Left hindlimb (tissue), 1 donor: ENCODE data around the gene EPHB1.

Source experiments
- DNase-seq: peaks from one replicate; pipeline ENCODE4 v3.0.0-alpha.2; 2018

EPHB1 gene

DNA sequence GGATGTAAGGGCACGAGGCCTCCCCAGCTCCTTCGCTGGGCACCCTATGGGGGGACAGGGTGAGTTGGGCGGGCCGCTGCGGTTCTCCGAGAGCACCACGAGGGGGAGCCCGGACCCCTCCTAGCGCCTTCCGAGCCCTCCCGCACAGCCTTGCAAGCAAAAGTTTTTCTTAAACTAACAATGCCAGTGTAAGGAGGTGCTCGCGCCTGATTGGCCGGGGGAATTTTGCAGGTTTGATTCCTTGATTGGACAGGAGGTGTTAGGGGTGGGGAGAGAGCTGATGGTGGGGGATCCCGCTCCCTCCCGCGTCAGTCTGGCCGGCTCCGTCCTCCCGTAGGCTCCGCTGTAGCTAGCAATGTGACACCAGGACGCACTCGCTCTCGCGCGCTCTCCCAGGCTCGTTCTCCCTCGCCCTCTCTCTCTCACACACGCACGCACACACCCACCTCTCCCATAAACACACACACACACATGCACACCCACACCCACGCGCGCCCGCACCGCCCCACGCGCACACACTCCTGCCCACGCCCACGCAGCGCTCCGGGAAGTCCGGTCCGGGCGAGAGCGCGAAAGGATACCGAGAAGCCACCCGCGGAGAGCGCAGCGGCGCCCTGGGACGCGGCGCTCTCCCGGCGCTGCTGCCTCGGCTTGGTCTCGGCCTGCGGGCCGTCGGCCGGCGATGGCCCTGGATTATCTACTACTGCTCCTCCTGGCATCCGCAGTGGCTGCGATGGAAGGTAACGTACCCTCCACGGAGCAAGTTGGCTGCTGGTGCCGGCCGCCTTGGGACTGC is at the start of gene EPHB1:
Gene EPHB1 (plus strand): TSS at position 311 of the 796 bp plus-strand sequence.
- DNase-seq, result peak; percentile 93

DNA sequence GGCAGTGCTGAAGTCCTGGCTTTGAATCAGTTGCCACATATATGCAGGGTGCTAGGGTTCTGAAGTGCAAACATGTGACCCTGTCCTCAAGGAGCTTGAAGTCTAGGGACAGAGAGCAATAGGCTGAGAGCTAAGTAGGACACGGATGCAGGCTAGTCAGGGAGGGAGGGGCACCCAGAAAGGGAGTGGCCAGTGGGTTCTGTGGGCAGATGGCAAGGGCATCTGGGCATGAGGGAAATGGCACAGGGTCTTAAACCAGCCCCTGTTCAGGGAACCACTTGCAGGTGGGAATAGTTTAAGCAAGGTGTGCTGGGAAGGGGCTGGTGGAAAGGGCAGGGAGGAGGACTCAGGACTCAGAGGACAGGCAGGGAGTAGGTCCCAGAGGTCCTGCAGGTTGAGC is 46.4 kb upstream of the EPHB1 start:
- no peak for DNase-seq

- no peak for DNase-seq
Measured at GRCh38 chr3:134749174-134749573, 45.9 kb upstream of the EPHB1 start.

- no peak for DNase-seq
Measured at GRCh38 chr3:134749802-134750553, 45.1 kb upstream of the EPHB1 start.

- no peak for DNase-seq
Measured at GRCh38 chr3:134751831-134752230, 43.2 kb upstream of the EPHB1 start.

GRCh38 chr3:134752761-134753461 is 42.1 kb upstream of the EPHB1 start:
- no peak for DNase-seq

- no peak for DNase-seq
Measured at GRCh38 chr3:134753999-134754742, 40.9 kb upstream of the EPHB1 start.

DNA sequence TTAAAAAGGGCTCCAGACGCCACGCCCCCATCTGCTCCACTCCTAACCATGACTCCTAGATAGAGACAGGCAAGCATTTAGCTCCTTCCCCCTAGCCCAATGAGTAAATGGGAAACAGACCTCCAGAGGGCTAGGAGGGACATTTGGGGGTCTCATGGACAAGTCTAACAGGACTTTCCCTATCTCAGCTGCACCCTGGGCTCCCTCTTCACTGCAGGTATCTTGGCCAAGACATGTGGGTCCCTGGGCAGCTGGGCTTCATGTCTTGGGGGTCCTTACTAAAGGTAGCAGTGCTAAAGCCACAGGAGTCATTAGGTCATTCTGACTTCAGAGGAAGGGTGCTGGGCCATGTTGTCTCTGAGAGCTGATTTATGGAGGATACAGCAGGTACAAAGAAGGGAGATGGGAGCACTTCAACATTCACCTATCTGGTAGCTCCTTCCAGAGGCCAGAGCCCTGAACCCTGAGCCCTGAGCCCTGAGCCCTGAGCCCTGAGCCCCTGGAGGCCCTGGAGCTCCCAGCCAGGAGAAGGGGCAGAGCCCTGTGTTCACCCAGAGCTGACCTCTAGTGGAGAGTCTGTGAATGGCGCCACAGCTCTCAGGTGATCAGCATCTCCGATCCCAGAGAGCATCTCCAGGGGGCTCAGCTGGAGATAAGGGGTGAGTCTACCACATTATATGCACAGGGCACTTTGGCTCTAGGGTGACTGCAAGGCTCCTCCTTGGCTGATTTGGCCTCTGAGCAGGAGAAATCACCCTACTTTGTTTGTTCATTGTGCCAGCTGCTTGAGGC is 40.1 kb upstream of the EPHB1 start:
- no peak for DNase-seq

DNA sequence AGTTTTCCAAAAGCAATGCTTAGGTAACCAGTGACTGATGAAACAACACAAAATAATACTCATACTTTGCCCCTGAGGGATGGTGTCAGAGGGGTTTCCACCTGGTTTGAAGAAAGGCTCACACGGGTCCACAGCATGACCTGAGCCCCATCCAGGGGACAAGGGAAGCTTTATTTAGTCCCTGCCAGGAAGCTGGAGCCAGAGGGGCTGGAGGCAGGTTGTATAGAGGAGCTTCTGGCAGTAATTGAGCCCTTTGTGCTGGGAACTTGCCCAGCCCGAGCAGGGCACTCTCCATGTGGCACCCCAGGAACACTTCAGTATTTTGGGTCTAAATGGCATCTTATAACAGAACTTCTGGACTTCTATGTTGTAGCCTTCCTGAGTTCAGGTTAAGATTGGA is 39.2 kb upstream of the EPHB1 start:
- DNase-seq, result no peak

GRCh38 chr3:134757549-134758069 is 37.5 kb upstream of the EPHB1 start:
- no peak for DNase-seq

- no peak for DNase-seq
Measured at GRCh38 chr3:134761213-134761612, 33.8 kb upstream of the EPHB1 start.

DNA sequence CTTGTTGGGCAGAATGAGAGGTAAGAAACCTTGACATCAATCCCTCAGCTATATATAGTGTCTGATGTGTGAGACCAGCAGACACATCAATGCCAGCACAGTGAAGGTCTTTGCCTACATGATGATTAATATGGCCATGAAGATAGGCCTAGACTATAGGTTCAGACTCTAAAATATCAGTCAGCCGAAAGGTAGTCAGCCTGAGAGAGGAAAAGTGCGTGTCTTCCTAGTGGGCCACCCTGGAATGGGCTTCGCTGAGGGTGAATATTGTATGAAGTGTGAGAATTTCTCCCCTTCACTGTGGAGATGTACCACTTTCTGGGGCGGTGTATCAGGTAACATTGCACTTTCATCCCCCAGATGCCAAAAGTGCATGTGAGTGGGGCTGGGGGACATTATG is 33.0 kb upstream of the EPHB1 start:
- no peak for DNase-seq

- no peak for DNase-seq
Measured at GRCh38 chr3:134765468-134765867, 29.6 kb upstream of the EPHB1 start.

DNA sequence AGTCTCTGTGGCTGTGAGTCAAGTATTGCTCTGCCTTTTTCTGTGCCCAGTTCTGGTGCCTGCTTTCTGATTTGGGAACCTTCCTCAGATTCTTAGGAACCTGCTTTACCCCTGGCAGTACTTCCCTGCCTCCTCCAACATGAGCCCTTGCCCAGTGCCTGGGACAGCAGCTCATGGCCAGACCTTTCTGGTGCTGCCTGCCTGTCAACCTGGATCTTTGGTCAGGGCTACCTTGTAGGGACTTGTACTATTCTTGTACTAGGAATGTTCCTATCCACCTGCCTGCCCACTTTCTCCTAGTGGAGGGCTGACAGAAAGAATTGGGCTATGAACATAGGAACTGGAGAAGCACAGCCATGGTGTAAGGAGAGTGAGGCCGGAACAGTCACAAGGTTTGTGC is 28.8 kb upstream of the EPHB1 start:
- DNase-seq, result no peak

GRCh38 chr3:134768116-134768515 is 26.9 kb upstream of the EPHB1 start:
- no peak for DNase-seq

DNA sequence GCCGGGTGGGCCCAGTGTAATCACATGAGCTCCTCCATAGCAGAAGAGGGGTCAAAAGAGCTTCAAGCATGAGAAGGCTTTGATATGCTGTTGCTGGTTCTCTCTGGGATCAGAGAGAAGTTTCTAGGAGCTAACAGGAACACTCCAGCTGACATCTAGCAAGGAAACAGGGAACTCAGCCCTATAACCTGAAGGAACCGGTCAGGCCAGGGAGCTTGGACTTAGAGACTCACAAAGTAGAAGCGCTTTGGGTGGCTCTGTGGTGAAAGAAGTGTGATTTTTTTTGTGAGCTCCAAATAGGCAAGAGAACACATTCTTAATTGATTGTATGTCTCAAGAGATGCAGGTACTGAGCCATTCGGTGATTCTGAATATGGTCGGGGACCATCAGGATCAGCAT is 26.2 kb upstream of the EPHB1 start:
- no peak for DNase-seq

DNA sequence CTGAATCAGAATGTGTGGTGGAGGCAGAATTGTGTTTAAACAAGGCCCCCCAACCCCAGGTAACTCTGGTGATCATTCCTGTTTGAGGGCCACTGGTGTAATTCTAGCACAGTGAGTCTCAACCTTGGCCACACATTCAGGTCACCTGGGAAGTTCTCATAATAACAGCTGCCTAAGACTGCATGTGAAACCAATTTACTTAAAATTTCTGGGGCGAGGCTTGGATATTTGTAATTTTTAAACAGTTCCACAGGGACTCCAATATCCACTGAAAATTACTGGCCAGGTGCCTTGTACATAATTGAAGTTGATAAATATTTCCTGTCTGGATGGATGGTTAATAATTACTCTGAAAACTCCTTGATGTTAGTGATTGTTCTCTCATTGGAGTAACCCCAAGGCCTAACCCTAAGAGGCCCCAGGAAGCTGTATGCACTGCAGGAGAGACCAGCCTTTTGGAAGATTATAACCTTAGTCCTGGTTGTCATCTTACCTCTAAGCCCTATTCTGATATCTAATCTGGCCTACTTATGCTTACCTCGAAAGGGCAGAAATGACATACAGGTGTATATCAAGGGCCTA is 25.7 kb upstream of the EPHB1 start:
- DNase-seq, result no peak

DNA sequence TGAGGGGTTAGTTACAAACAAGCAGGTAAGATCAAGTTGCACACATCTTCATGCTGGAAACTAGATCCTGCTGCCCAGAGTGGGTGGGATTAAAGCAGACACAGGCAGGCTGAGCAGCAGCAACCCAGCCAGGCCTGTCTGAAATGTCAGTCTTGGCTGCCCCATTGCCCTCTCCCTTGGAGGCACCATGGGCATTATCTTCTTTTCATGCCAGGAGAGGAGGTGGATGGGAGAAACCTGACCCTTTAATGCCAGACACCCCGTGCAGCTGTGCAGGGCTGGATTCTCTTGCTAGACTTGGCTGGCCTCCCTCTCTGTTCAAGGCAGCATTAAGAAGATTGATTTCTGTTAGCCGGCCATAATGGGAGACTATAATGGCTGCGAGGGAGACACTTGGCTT is 23.0 kb upstream of the EPHB1 start:
- DNase-seq, result no peak

DNA sequence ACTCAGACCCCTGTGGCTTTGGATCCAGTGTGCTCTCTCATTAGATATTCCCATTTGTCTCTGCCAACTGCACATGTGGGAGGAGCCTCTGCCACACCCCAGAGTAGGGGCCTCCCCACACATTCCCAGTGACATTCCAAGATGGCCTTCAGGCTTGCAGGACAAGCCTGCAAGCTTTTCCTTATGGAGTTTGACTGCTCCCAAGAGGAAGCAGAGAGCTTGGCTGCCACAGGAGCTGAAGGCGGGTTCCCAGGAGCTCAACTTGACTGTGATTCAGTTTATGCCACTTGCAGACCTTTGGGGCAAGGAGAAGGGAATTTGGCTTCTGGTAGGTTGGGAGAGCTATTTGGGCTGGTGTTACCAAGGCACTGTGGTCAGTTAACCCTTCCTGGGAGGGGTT is 22.5 kb upstream of the EPHB1 start:
- DNase-seq, result no peak

DNA sequence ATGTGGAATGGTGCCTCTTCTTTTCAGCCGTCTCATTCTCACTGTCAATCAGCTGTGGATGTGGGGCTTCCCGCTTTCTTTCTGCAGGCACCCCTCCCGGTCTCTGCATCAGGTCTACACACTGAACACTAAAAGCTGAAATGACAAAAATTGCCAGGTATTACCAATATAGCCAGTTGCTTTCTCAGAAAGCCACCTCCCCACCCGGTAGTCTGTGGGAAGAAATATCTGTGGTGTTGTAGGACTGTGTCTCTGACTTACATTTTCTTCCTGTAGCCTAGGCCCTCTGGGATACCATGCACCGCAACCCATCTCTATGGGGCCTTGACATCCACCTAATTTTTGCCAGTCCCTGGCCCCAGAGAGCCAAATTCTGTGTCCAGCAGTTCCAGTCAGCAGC is 19.2 kb upstream of the EPHB1 start:
- DNase-seq, result no peak

GRCh38 chr3:134776518-134776917 is 18.5 kb upstream of the EPHB1 start:
- DNase-seq, result no peak

GRCh38 chr3:134777341-134777740 is 17.7 kb upstream of the EPHB1 start:
- DNase-seq, result no peak
